Glutamatergic neuron (in vitro differentiated cells): ENCODE results near the gene OLFML2B. TPM values are rescaled to one million over a fixed set of nuclear protein-coding genes. Genes with fewer than 3 reads are reported as not detected.
A peak's percentile ranks its signal among the peaks of the same experiment; 100 is the strongest.

ENCODE experiments used
- DNase-seq: peaks from one replicate; pipeline ENCODE4 v3.0.0; 2022
- H3K27ac Mint-ChIP-seq: one replicate; pipeline ENCODE4 v1.8.0; 2020; ENCODE audit warnings: mild to moderate bottlenecking, mixed read lengths, inconsistent platforms; ENCODE audit not compliant: unreplicated experiment
- H3K27me3 Mint-ChIP-seq: one replicate; pipeline ENCODE4 v1.8.0; 2020; ENCODE audit warnings: mild to moderate bottlenecking, moderate library complexity, mixed read lengths, inconsistent platforms; ENCODE audit not compliant: unreplicated experiment
- H3K36me3 Mint-ChIP-seq: one replicate; pipeline ENCODE4 v1.8.0; 2020; ENCODE audit warnings: mild to moderate bottlenecking, mixed read lengths, inconsistent platforms; ENCODE audit not compliant: unreplicated experiment
- H3K4me1 Mint-ChIP-seq: one replicate; pipeline ENCODE4 v1.8.0; 2020; ENCODE audit warnings: mild to moderate bottlenecking, low read depth, mixed read lengths, inconsistent platforms; ENCODE audit not compliant: unreplicated experiment
- H3K4me3 Mint-ChIP-seq: one replicate; pipeline ENCODE4 v1.8.0; 2020; ENCODE audit warnings: mild to moderate bottlenecking, mixed read lengths, inconsistent platforms; ENCODE audit not compliant: unreplicated experiment
- H3K9me3 Mint-ChIP-seq: one replicate; pipeline ENCODE4 v1.8.0; 2020; ENCODE audit warnings: mild to moderate bottlenecking, moderate library complexity, mixed read lengths, inconsistent platforms; ENCODE audit not compliant: unreplicated experiment
- CTCF ChIP-seq: fragments of 200-600 bp; sonication (generic); IDR thresholded peaks from one replicate; pipeline ENCODE4 v1.5.0; 2021; ENCODE audit not compliant: partially characterized antibody, unreplicated experiment
- total RNA-seq: library from RNA; stranded (reverse); fragmentation: NEBNext Ultra II Directional; extraction: Animal tissue kit (Norgen Biotek cat#: 25700); gene quantifications from one replicate; pipeline ENCODE4 v1.2.1, GENCODE V29; 2021; ENCODE audit not compliant: unreplicated experiment

The OLFML2B gene
- total RNA-seq, 1 donor from 2014 or later: 56.5 TPM

GRCh38 chr1:161982507-161982895 lies 41.2 kb downstream of the OLFML2B start:
- TF ChIP-seq CTCF: no peak

GRCh38 chr1:161981735-161982506 lies 41.7 kb downstream of the OLFML2B start:
- Mint-ChIP-seq H3K27ac (no peak overlapping the region), H3K4me1 (peaks cover 3% of the 10 kb centered on the region), H3K9me3 (peaks cover 3% of the 10 kb centered on the region), H3K36me3 (peaks cover 25% of the 10 kb centered on the region), H3K27me3 (no peaks in the 10 kb centered on the region), H3K4me3 (no peak overlapping the region)
- DNase-seq: no peak
- no peak for TF ChIP-seq CTCF

More at GRCh38 chr1:161982507-161982895, 41.2 kb downstream of the OLFML2B start:
- Mint-ChIP-seq H3K27me3 (no peaks in the 10 kb centered on the region), H3K27ac (no peak overlapping the region), H3K4me1 (peaks cover 3% of the 10 kb centered on the region), H3K4me3 (no peak overlapping the region), H3K9me3 (peaks cover 3% of the 10 kb centered on the region), H3K36me3 (peaks cover 30% of the 10 kb centered on the region)
- no peak for DNase-seq

- H3K36me3 Mint-ChIP-seq: peaks cover 25% of the 10 kb centered on the region
- DNase-seq: no peak
- no peak overlapping the region for H3K4me3 Mint-ChIP-seq
- no peak for TF ChIP-seq CTCF
- H3K27me3 Mint-ChIP-seq: no peaks in the 10 kb centered on the region
- H3K4me1 Mint-ChIP-seq: peaks cover 3% of the 10 kb centered on the region
- no peak overlapping the region for H3K27ac Mint-ChIP-seq
- peaks cover 3% of the 10 kb centered on the region for H3K9me3 Mint-ChIP-seq
These were observed 42.5 kb downstream of the OLFML2B start for GRCh38 chr1:161981126-161981525.

- no peaks in the 10 kb centered on the region for H3K27me3 Mint-ChIP-seq
- peaks cover 3% of the 10 kb centered on the region for H3K4me1 Mint-ChIP-seq
- H3K9me3 Mint-ChIP-seq: peaks cover 3% of the 10 kb centered on the region
- no peak for TF ChIP-seq CTCF
- no peak overlapping the region for H3K4me3 Mint-ChIP-seq
- DNase-seq: peak; percentile 46
- H3K36me3 Mint-ChIP-seq: peaks cover 7% of the 10 kb centered on the region
- H3K27ac Mint-ChIP-seq: no peak overlapping the region
These were observed 45.5 kb downstream of the OLFML2B start for GRCh38 chr1:161978011-161978790.
